Measurements from ENCODE around the gene TMEM14A.

Gene TMEM14A

GRCh38 chr6:52681416-52681815 is 10.5 kb downstream of the TMEM14A start:
- Histone ChIP-seq H3F3A (ENCODE audit: insufficient read depth, low read length) (no peaks in the 10 kb centered on the region), H3K4me3 (ENCODE audit: low read depth, low read length, poor library complexity, severe bottlenecking) (no peak overlapping the region), H3K27ac (ENCODE audit: low read depth, low read length, poor library complexity, severe bottlenecking) (no peak overlapping the region), H3K4me2 (ENCODE audit: low read length) (no peak overlapping the region), H3K27me3 (ENCODE audit: insufficient read depth, low read length) (no peaks in the 10 kb centered on the region), H3K79me2 (ENCODE audit: insufficient read depth, low read length) (no peaks in the 10 kb centered on the region), H3K9me2 (ENCODE audit: low read depth, low read length) (no peaks in the 10 kb centered on the region), H4K20me1 (ENCODE audit: insufficient read depth, low read length) (no peaks in the 10 kb centered on the region), H3K9ac (ENCODE audit: low read length) (no peak overlapping the region), H3K9me3 (ENCODE audit: low read length) (no peaks in the 10 kb centered on the region), H2AFZ (ENCODE audit: low read length) (no peak overlapping the region), H3K36me3 (ENCODE audit: insufficient read depth, low read length) (peaks cover 45% of the 10 kb centered on the region), H3K4me1 (ENCODE audit: insufficient read depth, low read length, severe bottlenecking) (no peaks in the 10 kb centered on the region)
- TF ChIP-seq EZH2 (IDR thresholded peaks at IDR 0.05; ENCODE audit: borderline replicate concordance, low read length): no peak
- TF ChIP-seq CTCF (IDR thresholded peaks at IDR 0.05; ENCODE audit: low read length): no peak

GRCh38 chr6:52686878-52687699 is 16.2 kb downstream of the TMEM14A start:
- H3K9me2 ChIP-seq (ENCODE audit: low read depth, low read length): no peaks in the 10 kb centered on the region
- H3K4me3 ChIP-seq (ENCODE audit: low read depth, low read length, poor library complexity, severe bottlenecking): no peak overlapping the region
- H3K27me3 ChIP-seq (ENCODE audit: insufficient read depth, low read length): no peaks in the 10 kb centered on the region
- no peaks in the 10 kb centered on the region for H3K4me1 ChIP-seq (ENCODE audit: insufficient read depth, low read length, severe bottlenecking)
- no peaks in the 10 kb centered on the region for H3K79me2 ChIP-seq (ENCODE audit: insufficient read depth, low read length)
- no peaks in the 10 kb centered on the region for H4K20me1 ChIP-seq (ENCODE audit: insufficient read depth, low read length)
- no peak overlapping the region for H2AFZ ChIP-seq (ENCODE audit: low read length)
- no peak overlapping the region for H3K27ac ChIP-seq (ENCODE audit: low read depth, low read length, poor library complexity, severe bottlenecking)
- no peaks in the 10 kb centered on the region for H3K9me3 ChIP-seq (ENCODE audit: low read length)
- no peak overlapping the region for H3K4me2 ChIP-seq (ENCODE audit: low read length)
- no peak for TF ChIP-seq EZH2 (IDR thresholded peaks at IDR 0.05; ENCODE audit: borderline replicate concordance, low read length)
- no peak for TF ChIP-seq CTCF (IDR thresholded peaks at IDR 0.05; ENCODE audit: low read length)
- H3K36me3 ChIP-seq (ENCODE audit: insufficient read depth, low read length): peaks cover 21% of the 10 kb centered on the region
- H3K9ac ChIP-seq (ENCODE audit: low read length): no peak overlapping the region
- no peaks in the 10 kb centered on the region for H3F3A ChIP-seq (ENCODE audit: insufficient read depth, low read length)

GRCh38 chr6:52689857-52690256 is 18.9 kb downstream of the TMEM14A start:
- Histone ChIP-seq H4K20me1 (ENCODE audit: insufficient read depth, low read length) (no peaks in the 10 kb centered on the region), H3K27me3 (ENCODE audit: insufficient read depth, low read length) (no peaks in the 10 kb centered on the region), H3K4me3 (ENCODE audit: low read depth, low read length, poor library complexity, severe bottlenecking) (no peak overlapping the region), H3K9ac (ENCODE audit: low read length) (no peak overlapping the region), H3K79me2 (ENCODE audit: insufficient read depth, low read length) (no peaks in the 10 kb centered on the region), H3K9me2 (ENCODE audit: low read depth, low read length) (no peaks in the 10 kb centered on the region), H3K36me3 (ENCODE audit: insufficient read depth, low read length) (peaks cover 3% of the 10 kb centered on the region; the same call in 1 of the 2 replicates), H3K9me3 (ENCODE audit: low read length) (no peaks in the 10 kb centered on the region), H3K4me2 (ENCODE audit: low read length) (no peak overlapping the region), H2AFZ (ENCODE audit: low read length) (no peak overlapping the region), H3F3A (ENCODE audit: insufficient read depth, low read length) (no peaks in the 10 kb centered on the region), H3K27ac (ENCODE audit: low read depth, low read length, poor library complexity, severe bottlenecking) (no peak overlapping the region), H3K4me1 (ENCODE audit: insufficient read depth, low read length, severe bottlenecking) (no peaks in the 10 kb centered on the region)
- TF ChIP-seq CTCF (IDR thresholded peaks at IDR 0.05; ENCODE audit: low read length) (no peak), EZH2 (IDR thresholded peaks at IDR 0.05; ENCODE audit: borderline replicate concordance, low read length) (no peak)
